Measurements from ENCODE around the gene OR2T5. TPM values are rescaled to one million over a fixed set of nuclear protein-coding genes. Genes with fewer than 3 reads are reported as not detected.
"Not testable (repeated sequence)": the region's sequence is repeated elsewhere in the genome, so short reads cannot be mapped to it uniquely, and the experiment has no call there.

The OR2T5 gene
- total and polyA plus RNA-seq, 2 experiments from 2014 or later, result not detected

GRCh38 chr1:248449821-248450465, 38.4 kb upstream of the OR2T5 start:
- H2AFZ ChIP-seq; H3K4me1 ChIP-seq (ENCODE audit: insufficient read depth); H3K79me2 ChIP-seq (ENCODE audit: insufficient read depth); in situ Hi-C loops (cut with MboI); DNase-seq; H4K20me1 ChIP-seq (ENCODE audit: insufficient read depth); H3K9ac ChIP-seq; H3F3A ChIP-seq (ENCODE audit: insufficient read depth); H3K4me2 ChIP-seq (ENCODE audit: unreplicated experiment); H3K9me2 ChIP-seq (ENCODE audit: insufficient read depth); H3K4me3 ChIP-seq; H3K27ac ChIP-seq; H3K9me3 ChIP-seq (ENCODE audit: low read depth); H3K27me3 ChIP-seq (replicated peaks; ENCODE audit: insufficient read depth); H3K36me3 ChIP-seq (ENCODE audit: low read depth): not testable (repeated sequence)
- WGBS, 2 experiments (ENCODE audit: low coverage in 1 of 2, low lambda C conversion rate in 2 of 2, missing lambda C conversion rate in 2 of 2), result 41 to 44% methylated on average over 5 of the region's 6 CpGs

GRCh38 chr1:248450466-248451145, 37.8 kb upstream of the OR2T5 start:
- H4K20me1 ChIP-seq (ENCODE audit: insufficient read depth); H3K4me1 ChIP-seq (ENCODE audit: insufficient read depth); H3F3A ChIP-seq (ENCODE audit: insufficient read depth); H3K9me3 ChIP-seq (ENCODE audit: low read depth); H3K27me3 ChIP-seq (replicated peaks; ENCODE audit: insufficient read depth); H3K36me3 ChIP-seq (ENCODE audit: low read depth); in situ Hi-C loops (cut with MboI); H3K9me2 ChIP-seq (ENCODE audit: insufficient read depth); H2AFZ ChIP-seq; H3K4me2 ChIP-seq (ENCODE audit: unreplicated experiment); H3K4me3 ChIP-seq; DNase-seq; H3K9ac ChIP-seq; H3K79me2 ChIP-seq (ENCODE audit: insufficient read depth); H3K27ac ChIP-seq: not testable (repeated sequence)
- WGBS, 2 experiments (ENCODE audit: low coverage in 1 of 2, low lambda C conversion rate in 2 of 2, missing lambda C conversion rate in 2 of 2), result 0 to 2% methylated on average over 2 of the region's 5 CpGs

- H4K20me1 ChIP-seq (ENCODE audit: insufficient read depth); H3K27me3 ChIP-seq (replicated peaks; ENCODE audit: insufficient read depth); H3K4me3 ChIP-seq; H3K9me3 ChIP-seq (ENCODE audit: low read depth); H2AFZ ChIP-seq; in situ Hi-C loops (cut with MboI); DNase-seq; H3K36me3 ChIP-seq (ENCODE audit: low read depth); H3K9ac ChIP-seq; H3K9me2 ChIP-seq (ENCODE audit: insufficient read depth); H3F3A ChIP-seq (ENCODE audit: insufficient read depth); H3K27ac ChIP-seq; H3K4me1 ChIP-seq (ENCODE audit: insufficient read depth); H3K4me2 ChIP-seq (ENCODE audit: unreplicated experiment); H3K79me2 ChIP-seq (ENCODE audit: insufficient read depth): not testable (repeated sequence)
- 37 to 47% methylated on average over 7 of the region's 7 CpGs for whole genome bisulfite sequencing, 2 experiments (ENCODE audit: low coverage in 1 of 2, low lambda C conversion rate in 2 of 2, missing lambda C conversion rate in 2 of 2)
Observed at GRCh38 chr1:248453619-248454018, 34.8 kb upstream of the OR2T5 start.

- H3K79me2 ChIP-seq (ENCODE audit: insufficient read depth); H3K4me1 ChIP-seq (ENCODE audit: insufficient read depth); H3F3A ChIP-seq (ENCODE audit: insufficient read depth); H3K27me3 ChIP-seq (replicated peaks; ENCODE audit: insufficient read depth); H3K9ac ChIP-seq; H3K27ac ChIP-seq; H4K20me1 ChIP-seq (ENCODE audit: insufficient read depth); DNase-seq; H3K9me2 ChIP-seq (ENCODE audit: insufficient read depth); H3K4me3 ChIP-seq; H3K36me3 ChIP-seq (ENCODE audit: low read depth); H2AFZ ChIP-seq; in situ Hi-C loops (cut with MboI); H3K9me3 ChIP-seq (ENCODE audit: low read depth); H3K4me2 ChIP-seq (ENCODE audit: unreplicated experiment): not testable (repeated sequence)
- 7 to 11% methylated on average over 2 of the region's 4 CpGs for WGBS, 2 experiments (ENCODE audit: low coverage in 1 of 2, low lambda C conversion rate in 2 of 2, missing lambda C conversion rate in 2 of 2)
Observed at GRCh38 chr1:248455045-248455444, 33.3 kb upstream of the OR2T5 start.

- no CpG with 5 or more reads among the region's 2 CpGs for WGBS, 2 experiments (ENCODE audit: low coverage in 1 of 2, low lambda C conversion rate in 2 of 2, missing lambda C conversion rate in 2 of 2)
- H3K4me2 ChIP-seq (ENCODE audit: unreplicated experiment); H3K27me3 ChIP-seq (replicated peaks; ENCODE audit: insufficient read depth); H3K9me2 ChIP-seq (ENCODE audit: insufficient read depth); H3K79me2 ChIP-seq (ENCODE audit: insufficient read depth); DNase-seq; H3K9me3 ChIP-seq (ENCODE audit: low read depth); H2AFZ ChIP-seq; H4K20me1 ChIP-seq (ENCODE audit: insufficient read depth); H3F3A ChIP-seq (ENCODE audit: insufficient read depth); H3K9ac ChIP-seq; in situ Hi-C loops (cut with MboI); H3K4me1 ChIP-seq (ENCODE audit: insufficient read depth); H3K36me3 ChIP-seq (ENCODE audit: low read depth); H3K27ac ChIP-seq; H3K4me3 ChIP-seq: not testable (repeated sequence)
Observed at GRCh38 chr1:248456635-248457034, 31.8 kb upstream of the OR2T5 start.

GRCh38 chr1:248459117-248459516, 29.3 kb upstream of the OR2T5 start:
- in situ Hi-C loops (cut with MboI); H3K36me3 ChIP-seq (ENCODE audit: low read depth): not testable (repeated sequence)

More at GRCh38 chr1:248459117-248459516, 29.3 kb upstream of the OR2T5 start:
- not testable (repeated sequence) for H3K4me3 ChIP-seq; H3K4me1 ChIP-seq (ENCODE audit: insufficient read depth); H4K20me1 ChIP-seq (ENCODE audit: insufficient read depth); H3K9ac ChIP-seq; DNase-seq; H2AFZ ChIP-seq; H3K4me2 ChIP-seq (ENCODE audit: unreplicated experiment); H3K27ac ChIP-seq; H3F3A ChIP-seq (ENCODE audit: insufficient read depth); H3K27me3 ChIP-seq (replicated peaks; ENCODE audit: insufficient read depth); H3K9me2 ChIP-seq (ENCODE audit: insufficient read depth); H3K9me3 ChIP-seq (ENCODE audit: low read depth); H3K79me2 ChIP-seq (ENCODE audit: insufficient read depth)
- WGBS, 2 experiments (ENCODE audit: low coverage in 1 of 2, low lambda C conversion rate in 2 of 2, missing lambda C conversion rate in 2 of 2), result 8 to 18% methylated on average over 7 of the region's 7 CpGs

All from GM23248 (cell line).